HG03097 (cell line): ENCODE results near the gene MATN1.

Experiments
- ATAC-seq: cut with Tn5 transposase; IDR thresholded peaks from one replicate; pipeline ENCODE4 v1.9.1; 2021; ENCODE audit not compliant: unreplicated experiment, low FRiP score

The MATN1 gene

DNA sequence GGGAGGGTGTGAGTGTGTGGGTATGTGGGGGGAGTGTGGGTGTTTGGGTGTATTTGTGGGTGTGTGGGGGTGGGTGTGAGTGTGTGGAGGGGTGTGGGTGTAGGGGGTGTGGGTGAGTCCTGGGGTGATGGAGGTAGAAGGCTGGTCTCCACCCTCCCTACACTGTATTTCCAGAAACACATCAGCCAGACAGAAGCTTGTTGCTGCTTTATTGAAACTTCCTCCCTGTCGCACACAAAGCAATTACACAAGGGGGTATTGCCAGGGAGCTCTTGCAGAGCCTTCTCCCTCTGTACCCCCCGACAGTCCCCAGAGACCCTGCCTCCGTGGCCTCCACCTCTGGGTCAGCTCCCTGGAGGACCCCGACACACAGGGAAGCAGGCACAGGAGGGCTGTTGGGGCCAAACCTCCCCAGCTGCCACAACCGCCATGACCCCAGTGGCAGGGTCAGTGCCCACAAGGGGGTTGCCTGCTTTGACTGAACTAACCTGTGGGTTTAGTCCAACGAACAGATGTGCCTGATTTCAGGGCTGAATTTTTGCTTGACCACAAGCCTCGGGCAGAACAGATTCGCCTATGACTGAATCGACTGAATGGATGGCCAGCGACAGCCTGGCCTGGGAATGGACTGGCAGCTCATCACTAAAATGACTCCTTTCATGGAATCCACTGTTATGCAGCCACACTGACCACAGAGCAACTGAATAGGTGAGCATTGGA is 9.1 kb upstream of the MATN1 start:
- ATAC-seq, result peak; percentile 43

DNA sequence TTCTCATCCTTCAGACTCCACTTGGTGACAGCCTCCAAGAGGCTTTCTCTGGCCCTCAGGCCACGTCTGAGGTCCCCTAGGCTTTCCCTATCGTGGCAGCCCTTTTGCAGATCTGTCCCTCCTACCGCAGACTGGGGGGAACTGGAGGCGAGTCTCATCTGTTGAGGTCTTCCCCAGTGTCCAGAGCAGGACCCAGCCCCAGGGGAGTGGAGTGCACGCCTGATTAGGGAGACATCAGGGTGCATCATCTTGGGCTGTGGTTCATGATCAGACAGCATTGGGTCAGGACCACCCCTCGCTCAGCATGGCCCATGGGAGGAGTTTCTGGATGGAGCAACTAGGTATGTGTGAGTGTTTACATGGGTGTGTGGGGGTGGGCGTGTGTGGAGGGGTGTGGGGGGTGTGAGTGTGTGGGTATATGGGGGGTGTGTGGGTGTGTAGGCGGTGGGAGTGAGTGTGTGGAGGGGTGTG is 8.5 kb upstream of the MATN1 start:
- no peak for ATAC-seq

DNA sequence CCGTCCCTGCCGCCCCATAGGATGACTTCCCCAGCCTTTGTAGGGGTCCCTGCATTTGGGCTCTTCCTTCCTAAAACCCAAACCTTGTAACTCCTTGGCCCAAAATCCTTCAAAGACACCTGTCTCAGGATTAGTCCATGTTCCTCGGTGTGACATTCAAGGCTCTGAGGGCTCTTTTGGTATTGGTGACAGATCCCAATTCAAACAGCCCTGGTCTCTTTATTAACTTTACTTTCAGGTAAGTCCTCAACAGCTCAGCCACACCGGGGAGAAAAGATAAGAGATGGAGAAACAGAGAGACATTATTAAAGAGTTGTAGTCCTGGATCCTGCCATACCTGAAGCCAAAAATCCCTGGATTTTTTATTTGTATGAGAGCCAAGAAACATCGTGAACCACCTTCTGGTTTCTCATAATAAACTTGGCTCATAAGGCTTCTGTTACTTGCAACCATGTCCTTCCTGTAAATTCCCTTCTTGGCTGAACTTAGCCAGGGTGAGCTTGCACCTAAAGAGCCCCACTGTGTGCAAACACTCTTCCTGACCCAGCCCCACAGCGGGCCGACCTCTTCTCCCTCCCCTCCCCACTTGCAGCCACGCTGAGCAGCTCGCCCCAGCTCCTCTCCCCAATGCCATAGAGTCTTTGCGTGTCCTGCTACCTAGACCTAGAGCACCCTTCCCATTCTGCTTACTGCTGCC is 7.9 kb upstream of the MATN1 start:
- no peak for ATAC-seq

DNA sequence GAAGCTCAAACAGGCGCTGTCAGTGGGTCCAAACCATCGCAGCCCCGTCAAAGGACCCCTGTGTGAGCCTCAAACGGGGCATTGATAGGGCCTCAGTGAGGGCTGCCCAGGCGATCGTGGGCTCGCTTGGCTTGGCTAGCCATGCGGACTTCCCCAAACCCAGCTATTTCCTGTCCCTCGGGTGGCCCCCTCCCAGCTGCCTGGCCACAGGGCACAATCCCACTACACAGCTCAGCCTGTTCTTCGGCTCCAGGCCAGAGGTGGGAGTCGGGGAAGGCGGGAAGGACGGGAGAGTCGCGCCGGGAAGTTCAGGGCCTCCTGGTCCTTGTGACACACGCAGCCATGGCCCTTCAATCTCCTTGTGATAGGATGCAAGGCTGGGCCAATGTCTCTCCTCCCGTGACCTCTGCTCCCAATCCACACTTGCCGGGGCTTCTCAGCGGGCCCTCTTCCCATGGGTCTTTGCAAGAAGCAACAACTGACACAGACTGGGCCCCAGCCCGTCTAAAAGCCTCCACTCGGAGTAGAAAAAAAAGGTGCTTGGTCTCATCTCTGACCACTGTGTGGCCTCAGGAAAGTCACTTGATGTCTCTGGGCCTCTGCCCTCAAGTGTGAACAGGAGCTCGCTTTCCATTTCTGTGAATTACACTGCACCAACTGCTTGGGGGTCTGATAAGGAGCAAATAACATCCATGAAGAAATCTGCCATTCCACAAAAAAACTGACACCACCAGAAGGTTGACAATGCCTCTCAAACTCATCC is 7.1 kb upstream of the MATN1 start:
- no peak for ATAC-seq

DNA sequence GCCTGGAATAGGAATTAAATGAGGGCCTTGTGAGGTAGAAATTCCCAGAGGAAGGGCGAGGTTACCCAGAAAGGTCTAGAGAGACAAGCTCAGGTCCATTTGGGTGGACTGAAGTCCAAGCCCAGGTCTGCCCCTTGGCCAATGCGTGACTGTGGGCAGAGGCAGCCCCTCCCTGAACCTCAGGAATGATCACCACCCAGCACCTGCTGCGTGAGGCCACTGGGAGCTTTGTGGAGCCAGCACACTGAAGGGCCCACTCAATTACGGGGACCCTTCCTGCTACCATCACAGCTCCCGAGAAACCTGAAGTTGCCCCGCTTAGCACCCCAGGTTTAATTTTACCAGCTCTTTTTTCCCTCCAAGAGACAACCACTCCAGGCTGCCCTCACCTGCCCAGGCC is 6.5 kb upstream of the MATN1 start:
- no peak for ATAC-seq

DNA sequence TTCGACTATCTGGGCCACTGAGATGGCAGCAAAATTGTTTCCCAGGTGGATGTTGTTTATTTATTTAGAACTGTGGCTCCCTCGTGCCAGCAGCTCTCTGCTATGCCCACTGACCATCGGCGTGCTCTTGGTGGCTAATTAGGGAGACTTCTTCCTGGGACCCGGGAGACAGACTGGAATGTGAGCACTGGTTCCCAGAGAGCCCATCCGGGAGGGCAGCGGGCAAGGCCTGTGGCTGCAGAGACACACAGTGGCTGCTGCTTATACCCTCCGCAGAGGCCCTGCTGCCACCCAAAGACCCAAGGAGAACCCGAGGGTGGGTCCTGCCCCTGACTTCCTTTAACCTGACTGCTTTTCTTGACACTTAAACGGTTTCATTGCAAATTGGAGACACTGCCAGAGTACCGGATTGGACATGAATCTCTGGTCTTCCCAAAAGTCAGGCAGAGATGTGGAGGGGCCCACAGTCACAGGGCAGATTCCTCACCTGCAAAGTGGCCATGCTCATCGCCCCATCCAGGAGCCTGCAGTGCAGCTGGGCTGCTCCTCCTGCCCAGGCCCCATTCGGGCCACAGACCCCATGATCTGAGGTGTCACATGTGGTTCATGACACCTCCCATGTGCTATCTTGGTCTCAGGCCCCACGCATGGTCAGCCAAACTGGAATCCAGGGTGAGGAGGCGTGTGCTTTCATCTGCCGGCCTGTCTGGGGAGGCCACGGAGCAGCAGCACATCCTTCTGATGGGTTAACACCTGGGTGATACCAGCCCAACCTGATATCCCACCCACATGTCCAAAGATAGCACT is 5.7 kb upstream of the MATN1 start:
- ATAC-seq, result no peak

DNA sequence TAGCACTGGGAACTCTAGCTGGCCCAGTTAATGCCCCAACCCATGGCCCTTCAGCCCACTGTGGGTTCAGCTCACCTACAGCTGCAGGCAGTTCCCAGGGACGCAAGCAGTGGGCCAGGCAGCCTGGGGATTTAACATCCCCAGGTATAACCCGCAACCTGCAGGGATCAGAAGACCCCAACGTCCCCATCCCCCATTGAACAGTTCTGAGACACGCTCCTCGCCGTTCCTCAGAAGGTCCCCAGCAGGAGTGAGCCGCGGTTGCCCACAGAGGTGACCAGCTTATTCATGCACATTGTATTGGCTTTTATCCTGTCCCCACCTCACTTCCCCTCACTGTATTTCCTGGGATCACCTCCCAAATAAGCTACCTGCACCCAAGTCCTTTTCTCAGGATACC is 5.0 kb upstream of the MATN1 start:
- ATAC-seq, result no peak

DNA sequence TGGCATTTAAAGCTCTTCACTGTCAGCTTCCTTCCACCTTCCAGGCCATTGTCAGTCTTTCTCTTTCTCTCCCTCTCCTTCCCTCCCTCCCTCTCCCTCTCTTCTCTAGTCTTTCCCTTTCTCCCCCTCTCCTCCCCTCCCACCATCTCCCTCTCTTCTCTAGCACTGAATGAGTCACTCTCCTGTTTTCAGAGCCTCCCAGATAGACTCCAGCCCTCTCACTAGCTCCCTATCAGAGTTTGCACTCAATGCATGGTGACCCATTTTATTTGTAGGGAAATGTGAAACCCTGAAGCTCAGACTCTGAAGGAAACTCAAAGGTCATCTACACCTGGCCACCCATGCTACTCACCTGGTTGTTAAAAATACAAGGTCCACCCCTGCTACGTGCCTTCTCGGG is 4.4 kb upstream of the MATN1 start:
- ATAC-seq, result no peak

DNA sequence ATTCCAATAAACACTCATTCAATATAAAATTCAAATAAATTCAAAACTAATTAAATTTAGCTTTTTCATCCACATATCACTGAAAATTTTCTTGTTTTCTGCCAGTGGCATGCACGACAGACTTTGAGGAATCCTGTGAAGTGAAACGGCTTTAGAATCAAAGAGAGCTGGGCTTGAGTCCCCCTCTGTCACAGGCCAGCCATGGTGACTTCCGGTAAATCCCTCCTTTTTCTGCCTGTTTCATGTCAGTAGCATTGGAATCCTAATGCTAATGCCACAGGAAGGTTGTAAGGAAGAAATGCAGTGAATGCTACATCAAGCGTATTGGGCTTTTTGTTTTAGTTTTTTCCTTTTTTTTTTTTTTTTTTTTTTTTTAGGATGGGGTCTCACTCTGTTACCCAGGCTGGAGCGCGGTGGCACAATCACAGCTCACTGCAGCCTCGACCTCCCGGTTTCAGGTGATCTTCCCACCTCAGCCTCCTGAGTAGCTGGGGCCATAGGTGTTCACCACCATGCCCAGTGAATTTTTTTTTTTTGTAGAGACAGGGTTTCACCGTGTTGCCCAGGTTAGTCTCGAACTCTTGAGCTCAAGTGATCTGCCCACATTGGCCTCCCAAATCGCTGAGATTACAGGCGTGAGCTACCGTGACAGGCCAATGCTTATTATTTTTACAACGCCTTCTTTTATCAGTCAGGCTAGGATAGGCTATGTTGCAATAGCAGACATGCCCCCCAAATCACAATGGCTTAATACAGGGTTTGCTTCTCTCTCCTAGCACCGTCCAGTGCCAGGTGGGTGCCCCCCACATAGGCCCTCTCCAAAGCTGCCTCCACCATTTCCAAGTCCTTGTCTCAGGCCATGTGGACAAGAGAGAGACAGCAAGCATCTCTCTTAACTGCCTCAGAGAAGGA is 3.6 kb upstream of the MATN1 start:
- no peak for ATAC-seq

DNA sequence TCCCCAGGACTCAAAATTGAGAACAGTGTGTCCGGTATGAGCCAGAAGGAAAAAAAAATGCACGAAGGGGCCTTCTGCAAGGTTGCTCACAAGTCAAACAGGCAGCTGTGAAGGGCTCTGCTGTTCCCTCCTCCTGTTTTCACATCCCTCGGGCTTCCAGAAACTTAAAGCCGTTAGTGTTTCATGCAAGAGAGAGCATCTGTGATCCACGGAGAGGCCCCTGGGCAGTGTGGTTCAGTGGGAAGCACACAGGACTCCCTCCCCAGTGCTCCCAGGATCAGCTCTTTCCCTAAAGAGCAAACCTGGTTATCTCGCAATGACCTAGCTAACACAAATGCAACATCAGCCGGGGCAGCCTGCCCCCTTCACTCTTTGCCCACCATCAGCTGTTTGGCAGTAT is 2.9 kb upstream of the MATN1 start:
- no peak for ATAC-seq

DNA sequence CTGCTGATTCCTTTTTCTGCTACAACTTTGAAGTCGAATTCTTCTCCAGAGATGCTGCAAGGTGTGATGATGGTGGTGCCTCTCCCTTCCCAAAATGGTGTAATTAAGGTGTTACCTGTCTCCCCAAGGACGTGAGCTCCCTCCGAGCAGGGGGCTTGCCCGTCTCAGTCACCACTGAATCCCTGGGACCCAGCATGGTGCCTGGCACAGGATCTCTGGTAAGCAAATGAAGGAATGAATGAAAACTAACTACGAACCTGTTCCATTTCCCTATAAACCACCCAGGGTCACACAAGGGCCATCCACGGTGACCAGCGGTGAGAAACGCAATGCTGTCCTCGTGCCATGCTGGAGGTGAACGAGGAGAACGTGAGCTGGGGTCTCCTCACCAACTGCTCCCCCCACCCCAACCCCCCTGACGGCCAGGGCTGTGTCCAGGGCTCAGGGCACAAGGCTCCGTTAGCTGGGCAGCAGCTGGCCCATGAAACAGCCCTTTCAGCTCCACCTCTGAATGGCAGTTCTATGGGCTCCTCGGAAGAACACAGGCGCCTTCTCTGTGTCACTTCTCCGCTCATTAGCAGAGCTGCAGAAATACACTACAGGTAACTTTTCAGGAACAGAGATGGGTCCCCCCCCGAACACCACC is 2.2 kb upstream of the MATN1 start:
- no peak for ATAC-seq

DNA sequence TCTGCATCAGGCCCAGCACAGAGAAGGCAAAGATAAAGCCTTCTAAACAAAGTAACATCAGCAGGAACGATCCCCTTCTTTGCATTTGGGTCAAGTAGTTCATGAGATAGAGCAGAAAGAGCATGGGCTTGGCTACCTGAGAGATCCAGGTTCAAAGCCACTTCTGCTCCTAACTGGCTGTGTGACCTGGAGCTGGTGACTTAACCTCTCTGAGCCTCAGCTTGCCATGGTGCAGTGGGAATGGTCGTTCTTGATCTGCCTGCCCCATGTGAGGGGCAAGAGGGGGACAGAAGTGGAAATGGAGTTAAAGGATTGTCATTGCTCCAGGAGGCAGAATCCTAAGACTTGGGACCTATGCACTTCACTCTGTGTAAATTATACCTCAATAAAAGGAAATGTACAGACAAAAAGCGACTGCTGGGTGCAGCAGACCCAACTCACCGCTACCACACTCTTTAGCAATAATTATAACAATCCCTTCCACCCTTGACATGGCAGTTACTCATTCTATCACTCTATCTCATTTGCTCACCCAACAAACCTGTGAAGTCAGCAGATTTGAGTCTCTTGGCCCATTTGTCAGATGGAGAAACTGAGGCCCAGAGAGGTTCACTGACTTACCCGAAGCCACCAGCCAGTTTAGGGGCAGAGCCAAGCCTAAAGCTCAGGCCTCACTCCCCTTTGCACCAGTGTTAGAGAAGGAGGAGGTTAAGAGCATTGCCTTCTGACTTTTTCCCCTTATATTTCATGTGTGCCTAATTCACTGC is 1.5 kb upstream of the MATN1 start:
- ATAC-seq, result no peak

DNA sequence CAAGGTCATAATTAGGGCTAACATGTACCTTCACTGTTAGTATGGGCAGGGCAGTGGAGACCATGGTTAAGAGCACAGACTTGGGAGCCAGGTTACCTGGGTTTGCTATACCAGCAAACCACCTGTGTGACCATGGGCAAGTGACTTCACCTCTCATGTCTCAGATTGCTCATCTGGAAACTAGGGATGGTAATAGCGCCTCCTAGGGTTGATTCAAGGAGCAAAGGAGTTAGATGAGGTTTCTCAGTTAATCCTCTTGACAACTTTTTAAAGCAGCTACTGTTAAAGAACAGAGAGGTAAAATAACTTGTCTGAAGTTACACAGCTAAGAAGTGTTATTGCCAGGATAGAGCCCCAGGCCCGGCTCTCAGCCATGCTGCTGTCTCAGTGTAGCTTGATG is 790 bp upstream of the MATN1 start:
- no peak for ATAC-seq

DNA sequence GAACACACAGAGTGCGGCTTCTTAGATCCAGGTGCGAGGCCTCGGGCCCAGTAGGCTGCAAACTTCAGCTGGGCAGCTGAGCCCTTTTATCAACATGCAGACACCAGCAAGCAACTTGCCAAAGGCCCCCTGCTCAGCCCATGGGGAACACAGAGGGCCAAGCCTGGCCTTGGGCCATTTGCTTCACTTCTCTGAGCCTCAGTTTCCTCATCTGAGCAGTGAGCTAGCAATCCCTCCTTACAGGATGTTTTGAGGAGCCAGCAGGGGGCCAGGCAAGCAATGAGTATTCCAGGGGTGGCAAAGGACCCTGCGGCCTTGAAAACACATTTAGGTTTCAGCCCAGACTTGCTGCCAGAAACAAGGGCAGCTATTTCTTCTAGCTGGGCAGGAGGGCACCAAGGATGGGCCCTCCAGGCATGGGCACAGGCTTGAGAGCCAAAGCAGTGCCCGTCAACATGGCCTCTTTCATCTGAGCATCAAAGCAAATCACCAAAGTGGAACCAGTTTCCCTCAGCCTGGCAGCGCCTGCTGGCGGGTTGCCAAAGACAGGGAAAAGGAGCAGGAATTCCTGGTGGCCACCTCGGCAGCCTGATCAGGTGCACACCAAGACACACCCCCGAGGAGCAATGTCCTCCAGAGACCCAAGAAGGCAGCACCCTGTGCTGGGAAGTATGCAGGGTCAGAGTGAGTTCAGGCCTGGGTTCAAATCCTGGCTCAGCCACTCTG is 1.4 kb downstream of the MATN1 start:
- no peak for ATAC-seq

DNA sequence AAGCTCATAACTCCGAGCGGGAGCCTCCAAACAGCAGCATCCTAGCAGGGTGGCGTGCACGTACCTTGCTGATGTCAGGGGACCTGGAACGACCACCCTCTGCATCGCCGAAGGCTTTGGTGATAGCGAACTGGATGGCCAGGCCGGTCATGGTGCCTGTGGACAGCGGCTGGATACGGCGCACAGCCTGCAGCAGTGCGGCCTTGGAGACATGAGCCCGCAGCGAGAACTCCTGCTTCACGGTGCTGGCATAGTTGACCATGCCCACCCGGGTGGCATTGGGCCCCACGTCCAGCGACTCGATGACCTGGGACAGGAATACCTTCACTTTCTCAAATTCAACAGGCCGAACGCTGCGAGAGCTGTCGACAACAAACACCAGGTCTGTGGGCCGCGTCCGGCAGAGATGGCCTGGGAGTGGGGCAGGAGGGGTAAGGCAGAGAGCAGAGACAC is 2.0 kb downstream of the MATN1 start:
- ATAC-seq, result no peak

DNA sequence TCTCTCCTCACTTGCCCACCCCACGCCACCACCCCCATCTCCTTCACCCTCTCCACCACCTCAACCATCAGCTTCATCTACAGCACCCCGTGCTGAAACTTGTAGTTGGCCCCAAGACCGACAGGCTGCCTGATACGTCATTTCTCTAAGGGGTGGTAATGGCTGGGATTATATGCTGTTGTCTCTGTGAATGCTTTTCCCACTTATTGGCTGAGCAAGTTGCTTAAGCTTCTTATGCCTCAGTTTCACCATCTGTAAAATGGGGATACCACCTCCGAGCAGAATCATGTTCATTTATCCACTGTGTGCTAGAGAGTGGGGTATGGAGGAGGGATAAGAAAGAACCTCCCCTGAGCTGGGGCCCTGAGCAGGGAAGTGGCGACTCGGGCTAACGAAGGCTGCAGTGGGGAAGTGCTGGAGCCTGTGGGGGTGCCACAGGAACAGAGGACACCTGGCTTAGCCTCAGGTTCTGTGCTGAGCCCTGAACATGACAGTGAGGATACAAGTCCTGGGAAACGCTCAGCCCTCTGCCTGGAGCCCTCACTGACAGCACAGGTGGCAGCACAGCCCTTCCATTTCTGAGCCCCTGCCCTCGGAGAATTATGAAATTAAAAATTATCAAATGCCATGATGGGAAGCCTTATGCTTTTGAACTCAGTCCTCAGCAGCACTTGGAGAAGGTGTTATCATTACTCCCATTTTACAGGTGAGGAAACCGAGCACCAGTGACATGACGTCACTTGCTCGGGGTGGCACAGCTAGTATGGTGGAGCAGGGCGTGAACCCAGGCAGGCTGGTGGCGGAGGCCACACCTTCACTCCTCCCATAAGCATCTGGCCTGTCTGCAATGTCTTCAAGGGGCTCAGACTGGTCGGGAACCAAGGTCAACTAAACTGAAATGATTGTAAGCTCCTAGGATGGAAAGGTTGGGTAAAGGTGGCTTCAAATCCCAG is 2.8 kb downstream of the MATN1 start:
- no peak for ATAC-seq
